ENCODE measurements around the gene SLC66A3.
"Not testable (repeated sequence)": the region's sequence is repeated elsewhere in the genome, so short reads cannot be mapped to it uniquely, and the experiment has no call there.

SLC66A3 gene

DNA sequence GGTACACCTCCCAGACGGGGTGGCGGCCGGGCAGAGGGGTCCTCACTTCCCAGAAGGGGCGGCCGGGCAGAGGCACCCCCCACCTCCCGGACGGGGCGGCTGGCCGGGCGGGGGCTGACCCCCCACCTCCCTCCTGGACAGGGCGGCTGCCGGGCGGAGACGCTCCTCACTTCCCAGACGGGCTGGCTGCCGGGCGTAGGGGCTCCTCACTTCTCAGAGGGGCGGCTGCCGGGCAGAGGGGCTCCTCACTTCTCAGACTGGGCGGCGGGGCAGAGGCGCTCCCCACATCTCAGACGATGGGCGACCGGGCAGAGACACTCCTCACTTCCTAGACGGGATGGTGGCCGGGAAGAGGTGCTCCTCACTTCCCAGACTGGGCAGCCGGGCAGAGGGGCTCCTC lies 9.8 kb downstream of the SLC66A3 start:
- not testable (repeated sequence) for FAIRE-seq

DNA sequence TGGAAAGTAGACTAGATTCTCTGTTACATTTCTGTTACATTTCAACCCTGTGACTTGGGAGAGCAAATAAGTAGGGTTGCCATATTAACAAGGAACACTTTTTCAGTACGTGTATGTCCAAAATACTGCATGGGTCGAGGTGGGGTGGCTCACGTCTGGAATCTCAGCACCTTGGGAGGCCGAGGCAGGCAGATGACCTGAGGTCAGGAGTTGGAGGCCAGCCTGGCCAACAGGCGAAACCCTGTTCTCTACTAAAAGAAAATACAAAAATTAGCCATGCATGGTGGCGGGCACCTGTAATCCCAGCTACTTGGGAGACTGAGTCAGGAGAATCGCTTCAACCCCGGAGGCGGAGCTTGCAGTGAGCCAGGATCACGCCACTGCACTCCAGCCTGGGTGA lies 11.2 kb downstream of the SLC66A3 start:
- FAIRE-seq, result no peak

DNA sequence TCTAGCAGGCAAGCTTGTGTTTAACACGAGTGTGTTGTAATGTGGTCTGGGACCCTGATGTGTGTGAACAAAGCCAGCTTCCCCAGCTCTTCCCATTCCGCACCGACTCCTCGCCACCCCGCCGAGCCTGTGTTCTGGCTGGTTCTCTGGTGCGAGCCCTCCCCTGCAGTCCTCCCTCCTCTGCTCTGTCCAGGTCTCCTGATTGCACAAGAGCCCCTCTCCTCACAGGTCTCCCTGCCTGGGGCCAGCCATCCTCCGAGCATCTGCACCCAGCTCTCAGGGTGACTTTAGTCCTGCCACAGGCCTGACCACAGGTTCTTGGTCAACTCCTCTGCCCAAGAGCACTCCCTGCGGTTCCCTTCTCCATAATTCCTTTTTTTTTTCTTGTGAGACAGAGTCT lies 13.2 kb downstream of the SLC66A3 start:
- no peak for FAIRE-seq

GRCh38 chr2:11169333-11169732 lies 14.1 kb downstream of the SLC66A3 start:
- FAIRE-seq, result no peak

GRCh38 chr2:11174222-11174621 lies 19.0 kb downstream of the SLC66A3 start:
- no peak for FAIRE-seq

DNA sequence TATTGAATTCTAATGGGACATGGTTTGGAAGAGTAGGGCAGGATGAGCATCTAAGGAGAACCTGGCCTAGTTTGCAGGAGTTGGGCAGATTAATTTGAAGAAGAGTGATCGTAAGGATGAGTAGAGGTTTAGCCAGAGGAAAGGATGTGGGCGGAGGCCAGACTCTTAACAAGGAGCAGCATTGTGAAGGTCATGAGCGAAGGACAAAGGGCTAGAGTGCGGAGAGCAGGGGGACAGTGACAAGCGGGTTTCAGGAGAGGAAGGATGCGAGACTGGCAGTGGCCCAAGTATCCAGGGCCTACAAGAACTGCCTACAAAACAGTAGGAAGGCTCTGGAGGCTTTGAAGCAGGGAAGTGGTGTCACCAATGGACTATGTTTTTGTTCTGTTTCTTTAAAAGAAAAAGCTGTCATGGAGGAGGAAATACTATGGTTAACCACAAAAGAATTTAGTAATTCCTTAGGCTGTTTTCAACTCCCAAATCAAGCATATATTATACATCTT lies 20.1 kb downstream of the SLC66A3 start:
- FAIRE-seq, result no peak

DNA sequence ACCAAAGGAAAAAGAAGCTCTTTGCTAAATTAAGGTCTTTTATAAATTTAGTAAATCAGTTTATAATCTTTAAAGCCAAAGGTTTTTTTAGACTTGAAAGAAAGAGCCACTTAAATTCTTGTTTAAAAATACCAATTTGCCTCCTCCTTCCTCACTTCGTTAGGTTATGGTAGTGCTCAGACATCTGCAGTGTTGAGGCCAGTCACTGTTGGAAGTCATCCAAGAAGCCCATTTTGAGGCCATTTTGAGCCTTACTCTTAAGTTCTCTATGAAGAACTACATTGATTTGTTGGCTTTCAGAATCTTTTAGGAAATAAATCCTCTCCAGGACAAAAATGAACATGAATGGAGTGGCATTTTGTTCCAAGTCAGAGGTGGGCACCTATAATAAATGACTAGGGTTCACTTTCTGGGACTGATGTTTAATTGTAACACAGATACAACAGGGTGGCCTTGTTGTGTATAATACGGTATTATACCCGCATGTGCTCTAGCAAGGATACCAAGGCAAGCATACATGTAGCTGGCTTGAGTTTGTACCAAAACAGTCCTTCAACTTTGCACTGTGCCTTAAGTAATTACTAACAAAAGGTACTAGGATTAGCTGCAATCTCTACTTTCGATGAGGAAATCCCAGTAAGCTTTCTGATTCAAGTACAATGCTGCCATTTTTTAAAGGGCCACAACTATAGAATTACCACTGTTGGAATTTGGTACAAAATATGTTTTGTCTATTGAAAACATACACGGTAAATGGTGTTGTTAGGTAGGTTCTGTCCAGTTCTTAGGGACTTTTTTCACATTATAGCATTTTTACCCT lies 22.8 kb downstream of the SLC66A3 start:
- no peak for FAIRE-seq

DNA sequence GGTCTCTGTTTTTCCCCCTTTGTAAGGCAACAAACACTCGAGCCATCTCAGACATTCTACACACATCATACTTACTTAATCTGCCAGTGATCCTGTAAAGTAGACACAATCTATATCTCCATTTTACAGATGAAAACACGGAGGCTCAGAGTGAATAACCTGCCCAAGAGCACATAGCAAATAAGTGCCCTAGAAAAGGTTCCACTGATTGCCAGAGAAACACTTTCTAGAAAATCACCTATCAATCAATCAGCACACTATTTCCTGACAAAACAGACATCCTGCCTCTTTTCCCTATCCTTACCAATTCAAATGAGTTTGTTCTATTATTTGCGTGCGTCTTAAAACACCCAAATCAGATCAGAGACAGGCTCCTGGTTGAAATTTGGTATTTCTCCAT lies 23.9 kb downstream of the SLC66A3 start:
- no peak for FAIRE-seq

GRCh38 chr2:11179899-11180298 lies 24.6 kb downstream of the SLC66A3 start:
- no peak for FAIRE-seq

GRCh38 chr2:11180653-11181052 lies 25.4 kb downstream of the SLC66A3 start:
- FAIRE-seq, result no peak

DNA sequence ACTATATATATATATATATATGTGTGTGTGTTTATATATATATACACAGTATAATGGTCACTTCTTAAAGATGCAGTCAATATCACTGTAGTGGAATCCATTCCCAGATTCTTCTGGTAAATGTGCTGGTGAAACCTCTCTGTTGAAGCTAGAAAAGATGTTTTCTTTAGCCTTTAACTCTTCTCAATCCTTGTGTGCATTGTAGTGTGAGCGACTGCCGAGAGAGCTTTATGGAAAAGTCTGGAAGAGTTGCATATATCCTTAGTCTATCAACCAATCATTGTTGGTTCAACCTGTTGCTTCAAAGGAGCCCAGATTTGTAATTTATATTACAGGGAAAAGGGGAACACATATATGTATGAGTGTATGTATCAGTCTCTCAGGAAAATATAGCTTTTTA lies 27.7 kb downstream of the SLC66A3 start:
- no peak for FAIRE-seq

DNA sequence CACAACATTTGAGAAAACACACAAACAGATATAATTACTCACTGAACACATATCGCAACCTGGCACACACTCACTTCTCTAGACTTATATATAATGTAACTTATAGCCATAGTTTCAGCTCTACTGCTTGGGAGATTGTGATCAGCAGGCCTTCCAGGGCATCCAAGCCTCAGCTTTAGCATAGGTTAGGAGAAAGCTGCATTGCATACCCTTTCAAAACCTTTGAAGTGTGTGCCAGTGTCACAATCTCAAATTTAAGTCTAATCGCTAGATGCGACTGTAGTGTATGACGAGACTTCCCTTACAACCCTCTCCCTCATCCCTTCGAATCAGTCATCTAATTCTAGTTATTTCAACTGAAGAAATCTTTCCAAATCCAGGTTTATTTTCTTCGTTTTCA lies 30.9 kb downstream of the SLC66A3 start:
- FAIRE-seq, result no peak

- FAIRE-seq, result no peak
Measured at GRCh38 chr2:11187083-11187619, 31.9 kb downstream of the SLC66A3 start.

DNA sequence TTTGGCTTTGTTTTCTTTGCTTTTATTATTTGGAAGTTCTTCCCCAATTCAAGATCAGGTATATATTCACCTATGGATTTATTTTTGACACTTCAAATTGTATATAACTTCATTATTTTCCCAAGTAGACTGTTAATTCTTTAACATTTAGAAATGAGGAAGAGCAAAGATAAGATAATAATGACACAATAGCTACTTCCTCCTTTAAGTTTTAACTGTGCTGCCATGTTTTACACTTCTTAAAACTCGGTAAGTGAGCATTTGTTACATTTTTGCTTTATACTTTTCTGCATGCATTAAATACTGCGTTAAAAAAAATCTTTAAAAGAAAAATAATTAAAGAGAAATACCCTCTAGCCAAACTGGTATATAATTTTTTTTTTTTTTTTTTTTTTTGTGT lies 32.5 kb downstream of the SLC66A3 start:
- FAIRE-seq, result no peak

DNA sequence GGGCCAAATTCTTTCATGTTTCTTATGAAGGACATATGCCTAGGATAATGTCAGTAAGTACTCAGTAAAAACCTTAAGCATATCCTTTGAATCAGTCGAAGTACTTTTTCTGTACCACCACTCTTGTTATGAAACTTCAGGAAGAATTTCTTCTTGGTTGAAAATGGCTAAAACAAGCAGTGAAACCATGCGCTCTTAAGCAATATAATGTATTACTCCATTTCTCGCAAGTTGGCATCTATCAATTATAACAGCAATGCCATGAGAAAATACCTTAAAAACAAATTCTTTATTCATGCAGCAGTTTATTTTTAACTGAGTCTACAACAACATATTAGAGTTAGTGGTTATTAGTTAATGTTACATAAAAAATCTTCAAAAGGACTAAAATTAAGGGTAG lies 41.0 kb downstream of the SLC66A3 start:
- no peak for FAIRE-seq

DNA sequence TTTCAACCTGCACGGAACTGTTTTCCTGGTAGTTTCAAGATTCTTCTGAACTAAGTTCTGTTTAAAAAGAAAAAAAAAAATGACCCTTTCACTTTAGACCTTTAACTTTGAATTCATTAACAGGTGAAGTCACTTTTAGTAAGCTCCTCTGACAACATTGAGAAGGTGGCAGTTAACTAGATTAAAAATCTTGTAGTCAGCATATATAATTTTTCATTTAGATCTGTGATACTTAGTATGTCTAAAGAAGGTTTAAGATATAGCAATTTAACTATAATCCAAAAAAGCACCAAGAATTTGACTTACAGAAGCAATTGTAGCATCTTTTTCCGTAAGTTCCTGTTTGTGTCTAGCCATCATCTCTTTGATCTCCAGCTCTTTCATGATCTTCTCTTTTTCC lies 45.4 kb downstream of the SLC66A3 start:
- no peak for FAIRE-seq

GRCh38 chr2:11201969-11202368 lies 46.7 kb downstream of the SLC66A3 start:
- no peak for FAIRE-seq

DNA sequence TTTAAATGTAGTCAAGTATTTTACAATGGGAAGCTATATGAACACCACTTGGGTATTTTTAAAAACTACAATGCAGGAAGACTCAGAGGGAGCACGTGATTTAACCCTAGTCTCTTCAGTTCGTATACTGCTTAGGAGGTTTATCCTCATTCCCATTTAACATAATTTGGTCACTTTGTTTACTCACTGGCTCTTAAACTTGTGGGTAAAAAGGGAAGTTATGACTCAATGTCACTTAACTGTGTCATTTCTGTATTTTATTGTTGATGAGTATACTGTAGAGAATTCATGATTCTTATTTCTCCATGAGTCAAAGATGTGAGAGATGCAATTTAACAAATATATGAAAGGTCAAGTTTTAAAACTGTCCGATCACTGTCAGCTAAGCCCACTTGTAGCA lies 48.2 kb downstream of the SLC66A3 start:
- no peak for FAIRE-seq

DNA sequence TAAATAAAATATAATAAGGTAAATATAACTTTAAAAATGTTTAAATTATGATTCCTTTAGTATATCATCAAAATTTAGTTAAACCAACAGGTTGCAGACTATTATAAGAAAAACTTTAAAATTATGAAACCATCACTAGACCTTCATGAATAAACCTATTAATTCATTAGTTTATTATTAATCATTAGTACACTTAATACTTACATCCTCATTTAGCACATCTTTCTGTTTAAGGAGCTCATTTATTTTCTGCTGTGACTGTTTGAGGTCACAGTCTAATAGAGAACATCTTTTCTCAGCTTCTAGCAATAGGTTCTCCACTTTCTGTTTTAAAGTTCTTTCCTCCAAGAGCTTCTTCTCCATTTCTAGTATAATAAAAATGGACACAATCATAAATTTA lies 52.8 kb downstream of the SLC66A3 start:
- FAIRE-seq, result no peak

GRCh38 chr2:11212645-11213044 lies 57.4 kb downstream of the SLC66A3 start:
- no peak for FAIRE-seq

- no peak for FAIRE-seq
Measured at GRCh38 chr2:11213090-11213638, 57.9 kb downstream of the SLC66A3 start.

GRCh38 chr2:11213975-11214374 lies 58.7 kb downstream of the SLC66A3 start:
- FAIRE-seq, result no peak

DNA sequence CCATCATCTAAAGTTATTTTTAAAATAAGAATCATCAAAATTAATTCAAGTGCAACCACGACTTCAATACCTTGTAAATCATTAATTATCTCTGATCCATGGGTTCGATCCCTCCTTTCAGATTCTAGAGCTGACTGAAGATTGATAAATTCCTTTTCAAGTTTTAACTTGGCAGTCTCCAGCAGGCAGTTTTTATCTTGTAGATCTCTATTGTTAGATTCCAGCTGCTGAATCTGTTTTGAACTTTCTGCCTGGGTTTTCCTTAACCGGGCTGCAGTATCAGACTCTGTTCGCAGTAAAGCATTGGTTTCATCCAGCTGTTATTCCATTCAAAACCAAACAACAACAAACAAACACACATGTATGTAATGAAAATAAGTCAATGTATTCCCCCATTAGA lies 59.5 kb downstream of the SLC66A3 start:
- no peak for FAIRE-seq

- FAIRE-seq, result no peak
Measured at GRCh38 chr2:11215407-11215806, 60.1 kb downstream of the SLC66A3 start.
